HepG2 (cell line): ENCODE measurements around the gene TACC3. TPM values are rescaled to one million over a fixed set of nuclear protein-coding genes. Genes with fewer than 3 reads are reported as not detected.

Source experiments
- ARID4A ChIP-seq: sonication (generic); formaldehyde crosslinking; IDR thresholded peaks from 2 replicates; pipeline ENCODE4 v1.5.0; 2020; ENCODE audit warnings: mild to moderate bottlenecking, missing genetic modification reagents, borderline replicate concordance
- ATF2 ChIP-seq: sonication (generic); formaldehyde crosslinking; IDR thresholded peaks from 2 replicates; pipeline ENCODE4 v1.4.0; 2020; ENCODE audit warnings: missing genetic modification reagents
- BRF2 ChIP-seq: sonication (generic); formaldehyde crosslinking; IDR thresholded peaks from 2 replicates; pipeline ENCODE4 v1.8.1; 2022; ENCODE audit warnings: mild to moderate bottlenecking, missing genetic modification reagents
- ETV6 ChIP-seq: sonication (generic); formaldehyde crosslinking; conservative IDR thresholded peaks from 2 replicates; pipeline ENCODE4 v1.4.0; 2020; ENCODE audit warnings: missing genetic modification reagents
- IRF1 ChIP-seq: sonication (generic); formaldehyde crosslinking; IDR thresholded peaks from 2 replicates; pipeline ENCODE4 v1.4.0; 2020; ENCODE audit warnings: low read depth, mild to moderate bottlenecking, missing genetic modification reagents
- MED8 ChIP-seq: sonication (generic); formaldehyde crosslinking; IDR thresholded peaks from 2 replicates; pipeline ENCODE4 v1.8.1; 2023; ENCODE audit warnings: mild to moderate bottlenecking, missing genetic modification reagents; ENCODE audit not compliant: insufficient replicate concordance
- MTF2 ChIP-seq: sonication (generic); formaldehyde crosslinking; IDR thresholded peaks from 2 replicates; pipeline ENCODE4 v1.5.0; 2020; ENCODE audit warnings: missing genetic modification reagents, borderline replicate concordance
- NBN ChIP-seq: fragments of 450-650 bp; conservative IDR thresholded peaks from 2 replicates; pipeline ENCODE4 v1.6.1; 2017
- POLR2A ChIP-seq, 2 experiments: IDR thresholded peaks; 2 replicates each; pipeline ENCODE4 v1.6.1; 2011; ENCODE audit warnings: low read depth in 2 of 2, low read length in 2 of 2, mild to moderate bottlenecking in 1 of 2, moderate library complexity in 1 of 2; ENCODE audit not compliant: insufficient read depth in 1 of 2
- SMC3 ChIP-seq: IDR thresholded peaks from 2 replicates; pipeline ENCODE4 v1.6.1; 2011; ENCODE audit warnings: low read length, improper control_type of control experiment
- ZBTB7A ChIP-seq: sonication (generic); formaldehyde crosslinking; IDR thresholded peaks from 2 replicates; pipeline ENCODE4 v1.8.0; 2022; ENCODE audit warnings: mild to moderate bottlenecking, missing genetic modification reagents
- ZKSCAN8 ChIP-seq: IDR thresholded peaks from 2 replicates; pipeline ENCODE4 v1.6.1; 2016; ENCODE audit warnings: borderline replicate concordance, missing genetic modification reagents, missing compliant biosample characterization
- ZNF205 ChIP-seq: IDR thresholded peaks from 2 replicates; pipeline ENCODE4 v1.6.1; 2018; ENCODE audit warnings: missing biosample characterization, missing genetic modification reagents
- ZNF580 ChIP-seq: IDR thresholded peaks from 2 replicates; pipeline ENCODE4 v1.6.1; 2016; ENCODE audit warnings: low read depth, borderline replicate concordance
- ZNF670 ChIP-seq: sonication (generic); formaldehyde crosslinking; IDR thresholded peaks from 2 replicates; pipeline ENCODE4 v1.8.0; 2022; ENCODE audit warnings: mild to moderate bottlenecking, missing genetic modification reagents, borderline replicate concordance
- ZNF687 ChIP-seq: sonication (generic); formaldehyde crosslinking; IDR thresholded peaks from 2 replicates; pipeline ENCODE4 v1.5.1; 2020; ENCODE audit warnings: mild to moderate bottlenecking, missing genetic modification reagents, moderate library complexity
- polyA plus RNA-seq, 8 experiments: library from polyadenylated mRNA; depleted of rRNA in 3 of 8; stranded (reverse) in 7 of 8; unstranded in 1 of 8; fragments of >200 nt; fragmentation: Illumina TruSeq in 4 of 8; extraction: Trizol in 4 of 8; gene quantifications; 2 replicates each; pipeline versions ENCODE4 v1.2.1 to v1.2.3, GENCODE V29; 2011 to 2016; ENCODE audit warnings: low read depth in 4 of 8, missing spikeins in 1 of 8, mixed read lengths in 1 of 8; ENCODE audit not compliant: insufficient read depth in 1 of 8
- total RNA-seq, 5 experiments: library from RNA; depleted of rRNA; stranded (reverse); fragments of >200 nt; fragmentation: Illumina TruSeq; extraction: Trizol; gene quantifications; 2 replicates each; pipeline ENCODE4 v1.2.3, GENCODE V29; 2016; ENCODE audit warnings: low read depth in 1 of 5

Gene TACC3
- total and polyA plus RNA-seq, 2 of the 13 experiments (the other 11 are each of a cell fraction or from before 2014, with no cell fraction given), result 20.3 to 21.2 TPM

GRCh38 chr4:1784789-1785591 is 63.7 kb downstream of the TACC3 start (continued):
- TF ChIP-seq ZNF670 (CRISPR knock-in tag), result no peak
- 0 out of 2 replicates have a peak, but pooled peaks have one; percentile 29 for TF ChIP-seq ZNF205 (CRISPR knock-in tag)
- peak; percentile 36; the same call in 1 of the 2 replicates for TF ChIP-seq ATF2
- no peak for TF ChIP-seq ZKSCAN8
- TF ChIP-seq ZNF687 (CRISPR knock-in tag), result peak; percentile 97
- TF ChIP-seq ZNF580 (CRISPR knock-in tag), result peak; percentile 61; the same call in 1 of the 2 replicates
- TF ChIP-seq ETV6 (CRISPR knock-in tag), result no peak
- TF ChIP-seq POLR2A (IDR thresholded peaks at IDR 0.05; ENCODE audit: insufficient read depth in 1 of 2, low read depth in 2 of 2, low read length in 2 of 2), result no peak
- no peak for TF ChIP-seq MTF2 (CRISPR knock-in tag)
- no peak for TF ChIP-seq NBN
- TF ChIP-seq ZBTB7A (CRISPR knock-in tag), result peak; percentile 97
- TF ChIP-seq ARID4A, result peak; percentile 74; the same call in 1 of the 2 replicates
- 0 out of 2 replicates have a peak, but pooled peaks have one; percentile 64 for TF ChIP-seq IRF1 (CRISPR knock-in tag)
- no peak for TF ChIP-seq MED8 (CRISPR knock-in tag)
- no peak for TF ChIP-seq SMC3
- no peak for TF ChIP-seq BRF2 (CRISPR knock-in tag)
